Dermis blood vessel endothelial cell (primary cell): ENCODE measurements around the gene DENND5A. TPM values are rescaled to one million over a fixed set of nuclear protein-coding genes. Genes with fewer than 3 reads are reported as not detected.
"Not testable (repeated sequence)": the region's sequence is repeated elsewhere in the genome, so short reads cannot be mapped to it uniquely, and the experiment has no call there.

Source experiments
- DNase-seq: peaks from one replicate; pipeline ENCODE4 v3.0.0; 2010
- total RNA-seq: library from RNA; depleted of rRNA; stranded (reverse); fragments of >200 nt; gene quantifications from 2 replicates; pipeline ENCODE4 v1.2.3, GENCODE V29; 2014

Gene DENND5A
- total RNA-seq, 1 donor from 2014 or later: 146 TPM

GRCh38 chr11:9172389-9172788, 92.8 kb downstream of the DENND5A start:
- no peak for DNase-seq

DNA sequence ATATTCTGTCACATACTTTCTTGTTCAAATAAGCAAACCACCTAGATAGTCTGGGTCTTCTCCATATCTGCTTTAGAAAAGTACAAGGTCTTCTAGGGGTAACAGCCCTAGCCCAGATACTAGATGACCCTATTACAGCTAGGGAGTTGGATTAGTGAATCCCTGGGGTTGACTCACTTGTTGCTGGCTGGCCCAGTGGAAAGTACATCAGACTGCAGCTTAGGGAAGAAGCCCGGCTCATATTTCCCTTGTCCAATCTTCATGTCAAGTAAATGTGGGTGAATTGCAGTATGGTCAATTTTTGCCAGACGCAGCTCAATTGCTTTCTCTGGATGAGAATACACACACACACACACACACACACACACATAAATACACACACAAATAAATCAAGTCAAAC, 94.7 kb downstream of the DENND5A start:
- peak; percentile 44 for DNase-seq

GRCh38 chr11:9169595-9170295, 95.4 kb downstream of the DENND5A start:
- peak; percentile 36 for DNase-seq

DNA sequence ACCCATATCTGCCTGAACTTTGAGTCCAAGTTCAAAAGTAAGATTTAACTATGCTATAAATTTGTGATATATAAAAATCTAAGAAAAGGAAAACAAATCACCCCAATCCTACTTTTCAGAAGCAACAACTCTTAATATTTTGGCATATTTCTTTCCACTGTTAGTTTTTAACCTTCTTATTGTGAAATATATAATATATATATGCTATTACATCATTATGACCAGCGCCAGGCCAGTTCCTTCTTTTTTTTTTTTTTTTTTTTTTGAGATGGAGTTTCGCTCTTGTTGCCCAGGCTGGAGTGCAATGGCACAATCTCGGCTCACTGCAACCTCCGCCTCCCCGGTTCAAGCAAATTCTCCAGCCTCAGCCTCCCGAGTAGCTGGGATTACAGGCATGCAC, 103.2 kb downstream of the DENND5A start:
- not testable (repeated sequence) for DNase-seq

DNA sequence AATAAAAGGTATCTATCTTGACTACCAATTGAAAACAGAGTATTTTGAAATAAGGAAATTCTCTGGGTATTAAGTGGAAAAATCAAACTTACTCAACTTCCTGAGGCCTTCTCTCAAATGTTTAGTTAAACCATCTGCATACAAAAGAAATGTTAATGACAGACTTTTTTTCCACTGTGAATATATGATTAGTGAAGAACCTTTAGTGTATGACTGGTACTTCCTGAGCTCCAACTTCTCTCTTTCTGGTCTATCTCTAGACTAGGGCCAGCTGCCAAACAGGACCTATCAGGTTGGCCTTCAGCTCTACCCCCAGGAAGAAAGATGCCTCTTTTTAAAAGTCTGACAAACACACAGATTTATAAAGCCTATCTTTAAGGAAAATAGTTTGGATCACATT, 105.0 kb downstream of the DENND5A start:
- peak; percentile 77 for DNase-seq

DNA sequence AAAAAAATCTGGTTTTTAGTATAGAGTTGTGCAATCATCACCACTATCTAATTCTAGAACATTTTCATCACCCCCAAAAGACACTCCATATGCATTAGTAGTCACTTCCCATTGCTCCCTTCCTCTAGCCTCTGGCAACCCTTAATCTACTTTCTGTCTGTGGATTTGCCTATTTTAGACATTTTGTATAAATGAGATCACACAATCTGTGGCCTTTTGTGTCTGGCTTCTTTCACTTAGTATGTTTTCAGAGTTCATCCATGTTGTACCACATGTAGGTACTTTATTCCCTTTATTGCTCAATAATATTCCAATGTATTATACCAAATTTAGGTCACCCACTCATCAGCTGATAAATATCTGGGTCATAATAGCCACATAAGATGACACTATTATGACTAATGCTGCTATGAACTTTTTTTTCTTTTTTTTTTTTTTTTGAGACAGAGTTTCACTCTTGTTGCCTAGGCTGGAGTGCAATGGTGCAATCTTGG, 106.2 kb downstream of the DENND5A start:
- peak; percentile 18 for DNase-seq

DNA sequence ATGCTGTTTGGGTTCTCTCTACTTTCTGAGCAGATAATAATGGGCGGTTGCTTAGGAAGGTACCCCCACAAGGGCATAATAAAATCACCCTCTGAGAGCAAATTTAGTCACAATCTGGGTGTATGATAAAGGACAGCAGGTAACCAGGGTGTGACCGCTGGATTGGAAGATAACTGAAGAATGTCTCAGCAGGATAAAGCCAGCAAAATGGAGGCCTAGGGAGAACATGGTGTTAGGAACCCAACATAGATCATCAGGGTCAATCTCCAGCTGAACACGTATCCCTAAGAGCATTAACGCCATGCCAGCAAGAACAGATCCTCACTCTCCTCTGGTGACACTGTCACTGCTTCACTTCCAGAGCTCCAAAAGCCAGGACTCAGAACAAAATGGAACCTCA, 109.2 kb downstream of the DENND5A start:
- DNase-seq: no peak

DNA sequence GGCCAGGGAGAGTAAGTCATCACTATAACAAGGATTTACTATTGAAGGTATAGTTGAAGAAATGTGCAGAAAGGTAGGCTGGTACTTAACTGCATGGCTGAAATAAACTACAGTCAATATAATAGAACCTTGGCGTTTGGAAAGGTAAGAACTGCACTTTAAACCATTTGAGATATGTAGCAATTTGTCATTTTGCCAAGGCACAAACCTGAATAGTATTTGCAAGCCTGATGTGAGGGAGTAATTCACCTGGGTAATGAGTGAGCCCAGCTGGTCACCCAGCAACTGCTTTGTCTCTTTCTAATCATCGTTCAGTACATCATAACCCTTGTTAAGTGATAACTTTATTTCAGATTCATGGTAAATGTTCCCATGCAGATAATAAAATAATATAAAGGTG, 111.5 kb downstream of the DENND5A start:
- DNase-seq: no peak

GRCh38 chr11:9151631-9152030, 113.5 kb downstream of the DENND5A start:
- DNase-seq: no peak

DNA sequence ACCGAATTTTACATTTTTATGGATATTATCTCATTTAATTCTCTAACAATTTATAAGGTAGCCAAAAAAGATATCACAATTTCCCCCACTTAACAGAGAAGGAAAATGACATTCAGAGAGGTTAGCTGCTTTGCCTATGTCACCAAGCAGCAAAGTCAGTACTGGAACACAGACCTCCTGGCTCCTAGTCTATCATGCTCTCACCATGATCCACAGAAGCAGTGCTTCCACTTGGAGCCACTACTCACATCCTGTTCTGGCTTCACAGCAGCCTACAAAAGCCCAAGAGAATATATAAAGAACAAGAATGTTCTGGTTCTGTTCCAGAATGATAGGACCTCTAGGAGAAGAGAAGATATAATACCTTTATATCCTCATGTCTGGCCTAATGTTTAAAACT, 114.2 kb downstream of the DENND5A start:
- DNase-seq: peak; percentile 62

GRCh38 chr11:9150501-9150900, 114.6 kb downstream of the DENND5A start:
- peak; percentile 92 for DNase-seq

GRCh38 chr11:9148727-9149126, 116.4 kb downstream of the DENND5A start:
- DNase-seq: no peak

DNA sequence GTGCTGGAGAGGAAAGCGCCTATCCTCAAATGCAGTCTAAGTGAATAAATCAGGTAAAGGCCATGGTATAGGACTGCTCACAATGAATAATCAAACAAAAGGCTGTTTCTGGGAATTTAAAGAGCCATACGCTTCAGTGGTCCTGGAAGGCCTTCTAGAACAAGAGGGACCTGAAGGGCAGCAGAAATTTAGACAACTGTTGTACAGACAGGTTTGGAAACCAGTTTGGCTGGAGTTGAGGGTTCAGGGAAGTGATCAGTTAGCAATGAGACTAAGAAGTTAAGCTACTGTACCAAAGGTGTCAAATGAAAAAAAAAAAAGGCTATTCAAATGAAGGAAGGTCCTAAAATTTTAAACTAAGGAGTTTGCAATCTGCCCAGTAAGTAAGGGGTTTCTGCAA, 117.1 kb downstream of the DENND5A start:
- no peak for DNase-seq

- DNase-seq: no peak
These were observed 118.7 kb downstream of the DENND5A start for GRCh38 chr11:9146477-9146876.

GRCh38 chr11:9145283-9145682, 119.9 kb downstream of the DENND5A start:
- DNase-seq: no peak

DNA sequence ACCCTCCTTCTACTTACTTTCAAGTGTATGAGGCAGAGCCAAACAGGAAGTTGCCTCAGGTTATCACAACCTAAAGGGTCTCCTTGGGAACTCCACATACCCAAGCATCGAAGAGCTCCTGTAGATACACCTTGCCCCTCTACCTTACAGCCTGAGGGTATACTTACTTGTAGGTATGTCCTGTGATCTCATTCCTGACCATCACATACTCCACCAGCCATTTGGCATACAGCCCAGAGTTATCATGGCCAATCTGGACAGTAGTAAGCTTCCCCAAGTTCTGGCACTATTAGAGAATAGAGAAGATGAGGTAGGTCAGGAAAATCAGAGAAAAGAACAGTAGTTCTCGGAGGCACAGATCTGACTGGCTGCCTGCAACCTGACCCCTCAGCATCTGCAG, 120.3 kb downstream of the DENND5A start:
- DNase-seq: peak; percentile 26

DNA sequence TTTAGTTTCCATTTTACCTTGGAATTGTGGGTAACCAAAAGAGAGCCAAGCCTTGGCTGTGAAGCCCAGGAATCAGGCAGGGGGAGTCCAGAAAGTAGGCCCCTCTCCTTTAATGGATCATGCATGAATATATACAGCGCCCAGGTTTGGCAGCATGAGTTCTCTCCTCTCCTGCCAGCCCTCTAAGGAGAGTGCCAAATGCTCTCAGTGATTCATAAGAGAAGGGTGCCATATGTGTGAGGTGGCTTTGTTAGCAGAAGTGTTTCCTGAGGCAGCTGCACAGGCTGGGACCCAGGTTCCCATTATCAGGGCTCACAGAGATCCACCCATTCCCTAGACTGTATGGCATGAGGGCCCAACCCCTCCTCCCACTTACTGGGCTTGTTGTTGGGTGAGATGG, 121.4 kb downstream of the DENND5A start:
- no peak for DNase-seq

- DNase-seq: no peak
These were observed 122.4 kb downstream of the DENND5A start for GRCh38 chr11:9142732-9143131.

- DNase-seq: no peak
These were observed 124.0 kb downstream of the DENND5A start for GRCh38 chr11:9141186-9141585.

- DNase-seq: peak; percentile 26
These were observed 125.4 kb downstream of the DENND5A start for GRCh38 chr11:9139628-9140357.

GRCh38 chr11:9138612-9139579, 126.3 kb downstream of the DENND5A start:
- DNase-seq: peak; percentile 95

DNA sequence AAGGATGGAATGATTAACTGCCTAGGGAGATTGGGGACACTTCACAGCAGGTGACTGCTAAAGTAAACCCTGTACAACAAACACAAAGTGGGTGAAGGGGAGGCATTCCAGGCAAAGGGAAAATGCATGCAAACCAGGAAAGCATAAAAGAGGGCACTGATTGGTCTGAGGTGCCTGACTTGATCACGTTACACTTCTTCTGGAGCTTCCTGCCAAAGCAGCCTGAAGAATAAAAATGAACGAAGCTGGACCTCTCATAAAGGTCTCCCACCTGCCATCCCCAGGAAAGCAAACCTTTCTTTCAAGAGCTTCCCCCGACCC, 127.1 kb downstream of the DENND5A start:
- DNase-seq: no peak
